Fibroblast of lung (primary cell): ENCODE results near the gene RPL9.
A peak's percentile ranks its signal among the peaks of the same experiment; 100 is the strongest.

Experiments used
- EZH2 ChIP-seq: IDR thresholded peaks from 2 replicates; pipeline ENCODE4 v1.5.1; 2012; ENCODE audit warnings: low read length, control low read depth, mild to moderate bottlenecking; ENCODE audit errors: missing control alignments
- TF ChIP-seq, protein P1 (sequence below), 2 donors: IDR thresholded peaks in 1 of 2; conservative IDR thresholded peaks in 1 of 2; 1 replicate in 1 of 2; 2 replicates in 1 of 2; pipeline ENCODE4 v1.5.1; 2011 to 2012; ENCODE audit warnings: low read length in 2 of 2, control low read depth in 1 of 2, inconsistent platforms in 1 of 2, low read depth in 1 of 2, mild to moderate bottlenecking in 1 of 2

DNA sequence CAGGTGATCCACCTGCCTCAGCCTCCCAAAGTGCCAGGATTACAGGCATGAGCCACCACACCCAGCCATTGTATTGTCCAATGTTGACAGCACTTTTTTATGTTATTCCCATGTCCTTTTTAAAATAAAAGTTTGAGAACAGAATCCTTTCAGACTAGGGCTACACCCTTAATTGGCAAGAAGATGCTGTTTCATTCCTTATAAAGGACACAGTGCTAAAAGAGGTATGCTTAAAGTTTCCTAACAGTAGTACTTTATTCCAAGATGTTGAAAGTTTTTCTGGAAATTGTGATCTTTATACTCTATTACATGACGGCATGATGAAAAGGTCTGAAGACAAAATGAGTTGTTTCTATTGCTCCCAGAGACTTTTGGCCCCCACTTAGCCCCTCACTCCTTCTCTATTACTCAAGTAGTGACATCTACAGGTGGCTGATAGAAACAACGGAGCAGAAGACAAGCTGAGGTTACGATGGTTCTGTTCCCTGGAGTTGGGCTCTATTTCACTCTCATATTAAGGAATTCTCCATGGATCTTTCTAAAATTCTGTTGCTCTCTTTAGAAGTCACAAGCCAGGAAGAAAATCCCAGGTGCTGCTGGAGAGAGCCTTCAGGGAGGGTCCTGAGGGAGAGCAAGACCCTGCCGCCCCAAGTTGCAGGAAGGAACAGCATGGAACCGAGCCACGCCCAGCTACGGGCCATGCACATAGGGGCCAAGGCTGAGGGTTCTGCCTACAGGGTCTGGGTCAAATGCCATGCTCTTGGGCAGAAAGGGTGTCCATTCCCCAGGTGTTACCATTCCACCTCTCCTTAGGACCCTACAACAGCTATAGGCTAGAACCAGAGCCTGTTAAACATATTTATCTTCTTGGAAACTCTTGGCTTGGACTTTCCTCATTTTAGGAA, 22.8 kb downstream of the RPL9 start:
- TF ChIP-seq, protein P1, sequence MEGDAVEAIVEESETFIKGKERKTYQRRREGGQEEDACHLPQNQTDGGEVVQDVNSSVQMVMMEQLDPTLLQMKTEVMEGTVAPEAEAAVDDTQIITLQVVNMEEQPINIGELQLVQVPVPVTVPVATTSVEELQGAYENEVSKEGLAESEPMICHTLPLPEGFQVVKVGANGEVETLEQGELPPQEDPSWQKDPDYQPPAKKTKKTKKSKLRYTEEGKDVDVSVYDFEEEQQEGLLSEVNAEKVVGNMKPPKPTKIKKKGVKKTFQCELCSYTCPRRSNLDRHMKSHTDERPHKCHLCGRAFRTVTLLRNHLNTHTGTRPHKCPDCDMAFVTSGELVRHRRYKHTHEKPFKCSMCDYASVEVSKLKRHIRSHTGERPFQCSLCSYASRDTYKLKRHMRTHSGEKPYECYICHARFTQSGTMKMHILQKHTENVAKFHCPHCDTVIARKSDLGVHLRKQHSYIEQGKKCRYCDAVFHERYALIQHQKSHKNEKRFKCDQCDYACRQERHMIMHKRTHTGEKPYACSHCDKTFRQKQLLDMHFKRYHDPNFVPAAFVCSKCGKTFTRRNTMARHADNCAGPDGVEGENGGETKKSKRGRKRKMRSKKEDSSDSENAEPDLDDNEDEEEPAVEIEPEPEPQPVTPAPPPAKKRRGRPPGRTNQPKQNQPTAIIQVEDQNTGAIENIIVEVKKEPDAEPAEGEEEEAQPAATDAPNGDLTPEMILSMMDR (conservative IDR thresholded peaks at IDR 0.05 in 1 of 2, IDR thresholded peaks at IDR 0.05 in 1 of 2; ENCODE audit: low read depth in 1 of 2, low read length in 2 of 2): peak; percentile 0 to 11
- TF ChIP-seq EZH2: no peak
